A673 (cell line): ENCODE measurements around the gene MAST4.

ENCODE experiments used
- CTCF ChIP-seq: fragments of 300-800, 200-600 bp; sonication (generic); conservative IDR thresholded peaks from 2 replicates; pipeline ENCODE4 v1.5.1; 2017; ENCODE audit warnings: low read depth, mild to moderate bottlenecking, antibody characterized with exemption, low read length, moderate library complexity, mixed read lengths
- EZH2 ChIP-seq: fragments of 200-600 bp; sonication (generic); IDR thresholded peaks from 2 replicates; pipeline ENCODE4 v1.6.1; 2017; ENCODE audit warnings: borderline replicate concordance, low read depth, mild to moderate bottlenecking, mixed read lengths, antibody characterized with exemption, low read length; ENCODE audit not compliant: poor library complexity, severe bottlenecking

GRCh38 chr5:66908230-66908629 is 312.0 kb downstream of the MAST4 start:
- TF ChIP-seq CTCF, result no peak
- TF ChIP-seq EZH2, result no peak
